Activated naive CD8-positive, alpha-beta T cell treated with anti-CD3 and anti-CD28 coated beads, Interleukin-2, amount 10 ng/mL, durations not matched to agents 7 days and 5 days (primary cell): ENCODE data around the gene RBM7. TPM values are rescaled to one million over a fixed set of nuclear protein-coding genes. Genes with fewer than 3 reads are reported as not detected.

ENCODE experiments used
- ATAC-seq: fragments of 150-1000 bp; cut with Tn5 transposase; one replicate; pipeline ENCODE4 v1.10.0; 2021; ENCODE audit warnings: low read depth, moderate library complexity
- POLR2A ChIA-PET: fragments of 350-600 bp; sonication (Branson Sonifier 250); formaldehyde crosslinking; loops from one replicate; lab custom pipeline; 2021; ENCODE audit warnings: antibody characterized with exemption; lab: Charles Lee
- DNase-seq: peaks from one replicate; pipeline ENCODE4 v3.0.0; 2021
- H3K27ac Mint-ChIP-seq: one replicate; pipeline ENCODE4 v1.8.0; 2022; ENCODE audit warnings: mild to moderate bottlenecking, mixed read lengths
- H3K27me3 Mint-ChIP-seq: one replicate; pipeline ENCODE4 v1.8.0; 2022; ENCODE audit warnings: mild to moderate bottlenecking, moderate library complexity, mixed read lengths
- H3K36me3 Mint-ChIP-seq: one replicate; pipeline ENCODE4 v1.8.0; 2021; ENCODE audit warnings: mild to moderate bottlenecking, mixed read lengths
- H3K4me1 Mint-ChIP-seq: one replicate; pipeline ENCODE4 v1.8.0; 2021; ENCODE audit warnings: mixed read lengths
- H3K4me3 Mint-ChIP-seq: one replicate; pipeline ENCODE4 v1.8.0; 2022; ENCODE audit warnings: mild to moderate bottlenecking, moderate library complexity, mixed read lengths
- H3K9me3 Mint-ChIP-seq: one replicate; pipeline ENCODE4 v1.8.0; 2021; ENCODE audit warnings: mixed read lengths
- total RNA-seq, 2 experiments: library from RNA; stranded (reverse); gene quantifications; one replicate each; pipeline ENCODE4 v1.2.3, GENCODE V29; 2021

Gene RBM7
- total RNA-seq, 2 experiments from 2014 or later: 40.2 to 43.3 TPM

DNA sequence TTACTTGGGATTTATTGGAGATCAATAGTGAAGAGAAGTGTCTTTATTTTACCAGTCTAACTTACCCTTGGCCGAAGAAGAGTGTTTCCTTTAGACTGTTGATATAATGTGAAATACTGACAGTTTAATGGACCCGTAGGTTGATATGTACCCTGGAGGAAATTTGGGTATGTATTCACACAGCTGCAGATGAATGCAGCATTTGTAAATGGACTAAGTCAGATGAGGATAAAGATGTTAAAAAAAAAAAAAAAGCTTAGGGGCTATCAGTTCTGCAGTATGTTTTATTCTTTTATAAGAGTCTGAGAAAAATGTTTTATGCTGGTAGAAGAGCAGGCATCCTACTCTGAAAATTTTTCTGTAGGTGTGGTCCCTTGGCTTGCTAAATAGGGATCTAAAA lies 41.5 kb downstream of the RBM7 start:
- Mint-ChIP-seq H3K4me1 (peaks cover 18% of the 10 kb centered on the region), H3K9me3 (no peaks in the 10 kb centered on the region), H3K27me3 (no peaks in the 10 kb centered on the region), H3K27ac (no peak overlapping the region), H3K36me3 (peaks cover 17% of the 10 kb centered on the region), H3K4me3 (no peak overlapping the region)
- DNase-seq (no peak), ATAC-seq (no peak)
- POLR2A ChIA-PET: interaction anchor here (0.6 kb wide), 2 partner anchors 26 to 41 kb away, joined by 3 to 4 read pairs; partner anchors contain the start of genes C11orf71 and RBM7

DNA sequence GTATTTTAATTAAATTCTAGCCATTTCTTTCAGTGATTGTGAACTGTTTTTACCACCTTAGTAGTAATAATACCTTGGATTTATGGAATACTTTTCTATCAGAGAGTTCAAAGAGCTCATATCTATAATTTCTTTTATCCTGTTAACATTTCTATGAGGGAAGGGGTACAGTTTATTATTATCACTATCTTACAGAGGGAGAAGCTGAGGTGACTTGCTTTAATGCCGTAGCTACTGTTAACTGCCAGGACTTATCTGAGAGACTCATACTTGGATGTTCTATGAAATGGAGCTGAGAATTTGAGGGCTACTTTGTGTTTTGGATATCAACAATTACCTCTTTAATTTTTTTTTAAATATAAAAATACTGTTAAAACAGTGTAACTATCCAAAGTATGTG lies 42.1 kb downstream of the RBM7 start:
- DNase-seq (no peak), ATAC-seq (no peak)
- H3K4me3 Mint-ChIP-seq: no peak overlapping the region
- no peaks in the 10 kb centered on the region for H3K27me3 Mint-ChIP-seq
- H3K36me3 Mint-ChIP-seq: peaks cover 21% of the 10 kb centered on the region
- POLR2A ChIA-PET: interaction anchor here (0.6 kb wide), 2 partner anchors 27 to 42 kb away, joined by 3 to 4 read pairs; partner anchors contain the start of genes C11orf71 and RBM7
- no peaks in the 10 kb centered on the region for H3K9me3 Mint-ChIP-seq
- no peak overlapping the region for H3K27ac Mint-ChIP-seq
- H3K4me1 Mint-ChIP-seq: peaks cover 18% of the 10 kb centered on the region

DNA sequence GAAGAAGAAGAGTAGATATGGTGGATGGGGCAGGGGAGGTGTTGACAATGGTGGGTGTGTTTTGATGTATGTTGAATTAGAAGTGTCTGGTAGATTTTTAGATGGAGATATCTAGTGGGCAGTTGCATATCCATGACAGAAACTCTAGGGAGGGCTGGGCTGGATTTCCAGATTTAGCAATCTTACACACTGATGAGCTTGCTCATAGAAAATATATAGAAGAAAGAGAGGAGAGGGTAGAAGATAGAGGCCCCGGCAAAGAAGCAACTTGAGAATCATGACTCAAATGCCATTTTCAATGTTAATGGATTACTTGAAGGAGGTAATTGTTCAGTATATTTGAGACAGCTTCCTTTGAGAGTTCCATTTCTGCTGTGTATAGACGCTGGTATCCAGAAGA lies 47.0 kb downstream of the RBM7 start:
- Mint-ChIP-seq H3K4me3 (no peak overlapping the region), H3K27ac (no peak overlapping the region), H3K4me1 (no peaks in the 10 kb centered on the region), H3K36me3 (peaks cover 24% of the 10 kb centered on the region), H3K9me3 (no peaks in the 10 kb centered on the region), H3K27me3 (no peaks in the 10 kb centered on the region)
- no peak for DNase-seq
- no peak for ATAC-seq
- POLR2A ChIA-PET: no interaction called here

DNA sequence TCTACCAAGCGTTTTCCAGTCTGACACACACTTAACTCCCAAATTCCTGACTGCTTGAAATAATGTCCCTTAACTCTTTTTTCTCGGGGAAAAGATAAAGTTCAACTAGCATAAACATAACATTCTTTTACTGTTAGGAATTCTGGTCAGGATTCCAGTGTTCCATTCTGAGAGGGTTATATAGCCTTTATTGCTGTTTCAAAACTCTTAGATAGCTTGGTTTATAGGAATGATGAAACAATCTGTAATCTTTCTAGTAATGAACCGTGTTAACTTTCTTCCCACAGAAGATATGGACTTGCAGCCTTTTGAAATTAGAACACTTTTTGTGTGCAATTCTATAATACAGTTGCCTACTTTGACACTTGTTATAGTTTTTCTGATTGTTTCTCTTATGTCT lies 47.4 kb downstream of the RBM7 start:
- H3K4me3 Mint-ChIP-seq: no peak overlapping the region
- H3K27me3 Mint-ChIP-seq: no peaks in the 10 kb centered on the region
- no peaks in the 10 kb centered on the region for H3K4me1 Mint-ChIP-seq
- H3K9me3 Mint-ChIP-seq: no peaks in the 10 kb centered on the region
- H3K27ac Mint-ChIP-seq: no peak overlapping the region
- DNase-seq: no peak
- POLR2A ChIA-PET: no interaction called here
- ATAC-seq: no peak
- peaks cover 24% of the 10 kb centered on the region for H3K36me3 Mint-ChIP-seq

DNA sequence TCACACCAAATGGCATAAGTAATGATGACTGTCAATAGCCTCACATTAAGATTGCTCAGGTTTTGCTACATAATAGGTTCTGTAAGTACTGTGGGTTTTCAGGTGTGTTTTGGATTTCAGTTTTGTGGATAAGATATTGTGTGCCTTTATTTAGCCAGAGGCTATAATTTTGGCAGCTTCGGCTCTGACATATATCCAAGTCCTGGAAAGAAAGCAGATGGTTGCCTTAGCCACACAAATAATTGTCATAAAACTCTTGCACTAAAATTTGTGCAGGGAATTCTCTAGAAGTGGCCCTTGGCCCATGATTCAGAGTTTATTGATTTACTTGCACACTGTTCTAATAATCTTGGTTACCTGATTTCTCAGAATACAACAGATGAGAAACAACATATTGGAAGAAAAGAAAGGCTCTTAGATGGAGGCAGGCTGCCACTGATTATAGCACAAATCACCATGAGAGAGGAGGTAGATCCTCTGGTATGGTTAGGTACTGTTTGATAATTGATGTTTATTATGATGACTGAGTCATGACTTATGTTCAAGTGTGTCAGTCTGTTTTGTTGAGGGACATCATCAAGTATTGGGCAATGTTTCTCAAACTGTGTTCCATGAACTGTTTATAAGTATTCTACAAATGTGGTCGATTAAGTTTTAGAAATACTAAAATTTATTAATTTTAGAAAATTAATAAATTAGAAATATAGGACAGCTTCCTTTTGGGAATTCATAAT lies 48.5 kb downstream of the RBM7 start:
- no peak overlapping the region for H3K4me3 Mint-ChIP-seq
- no peak for ATAC-seq
- DNase-seq: no peak
- H3K36me3 Mint-ChIP-seq: peaks cover 22% of the 10 kb centered on the region
- H3K27ac Mint-ChIP-seq: no peak overlapping the region
- POLR2A ChIA-PET: no interaction called here
- no peaks in the 10 kb centered on the region for H3K27me3 Mint-ChIP-seq
- no peaks in the 10 kb centered on the region for H3K9me3 Mint-ChIP-seq
- H3K4me1 Mint-ChIP-seq: no peaks in the 10 kb centered on the region

DNA sequence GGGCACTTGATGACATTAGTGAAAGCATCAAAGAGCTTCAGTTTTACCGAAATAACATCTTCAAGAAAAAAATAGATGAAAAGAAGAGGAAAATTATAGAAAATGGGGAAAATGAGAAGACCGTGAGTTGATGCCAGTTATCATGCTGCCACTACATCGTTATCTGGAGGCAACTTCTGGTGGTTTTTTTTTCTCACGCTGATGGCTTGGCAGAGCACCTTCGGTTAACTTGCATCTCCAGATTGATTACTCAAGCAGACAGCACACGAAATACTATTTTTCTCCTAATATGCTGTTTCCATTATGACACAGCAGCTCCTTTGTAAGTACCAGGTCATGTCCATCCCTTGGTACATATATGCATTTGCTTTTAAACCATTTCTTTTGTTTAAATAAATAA lies 49.4 kb downstream of the RBM7 start:
- Mint-ChIP-seq H3K4me1 (no peaks in the 10 kb centered on the region), H3K27me3 (no peaks in the 10 kb centered on the region), H3K9me3 (no peaks in the 10 kb centered on the region), H3K4me3 (no peak overlapping the region), H3K27ac (no peak overlapping the region), H3K36me3 (peaks cover 18% of the 10 kb centered on the region)
- DNase-seq: no peak
- POLR2A ChIA-PET: no interaction called here
- no peak for ATAC-seq

DNA sequence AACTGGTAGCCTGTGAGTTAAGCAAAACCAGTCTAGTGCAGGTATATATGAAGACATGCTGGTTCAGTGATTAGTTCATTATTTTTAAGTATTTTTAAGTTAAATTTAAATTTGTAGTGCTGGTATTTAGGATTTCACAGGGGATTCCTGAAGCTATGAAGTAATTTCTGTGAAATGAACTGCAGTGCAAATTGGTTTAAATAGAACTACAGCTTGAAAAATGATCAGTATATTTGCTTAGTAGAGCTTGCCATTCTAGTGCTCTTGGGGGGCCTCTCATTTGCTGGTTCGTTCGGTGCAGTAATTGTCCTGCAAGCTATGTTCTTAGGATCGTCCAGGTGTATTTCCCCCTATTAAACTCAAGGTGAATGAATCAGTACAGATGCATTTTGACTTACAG lies 51.9 kb downstream of the RBM7 start:
- POLR2A ChIA-PET: no interaction called here
- Mint-ChIP-seq H3K27ac (no peak overlapping the region), H3K27me3 (no peaks in the 10 kb centered on the region), H3K4me3 (no peak overlapping the region), H3K4me1 (no peaks in the 10 kb centered on the region), H3K36me3 (peaks cover 7% of the 10 kb centered on the region), H3K9me3 (no peaks in the 10 kb centered on the region)
- ATAC-seq (no peak), DNase-seq (no peak)

Other genes starting within 250 kb of the RBM7 start
- gene NNMT, start 104.3 kb upstream of the RBM7 start, total RNA-seq: not detected
- 10 to 100 TPM; 11.0 to 12.0 TPM for gene C11orf71, start 155 bp upstream of the RBM7 start, total RNA-seq
- 10 to 100 TPM; 47.9 to 49.7 TPM for gene REXO2, start 38.8 kb downstream of the RBM7 start, total RNA-seq
- gene NXPE1, start 159.2 kb downstream of the RBM7 start, total RNA-seq: not detected
- not detected for gene NXPE4, start 195.1 kb downstream of the RBM7 start, total RNA-seq